GM23338 (cell line): ENCODE measurements around the gene ERC2.

ENCODE experiments used
- CREB1 ChIP-seq: fragments of 250-450 bp; sonication (Bioruptor Pico); IDR thresholded peaks from 2 replicates; pipeline ENCODE4 v1.5.0; 2020; ENCODE audit warnings: low read depth, mild to moderate bottlenecking, moderate library complexity
- CTCF ChIP-seq, 2 experiments: fragments of 200-600 bp in 1 of 2; sonication (generic) in 1 of 2; conservative IDR thresholded peaks; 2 replicates each; pipeline versions ENCODE4 v1.5.1 to v1.6.1; 2016 to 2017; ENCODE audit warnings: antibody characterized with exemption in 2 of 2, low read depth in 2 of 2, mild to moderate bottlenecking in 2 of 2, moderate library complexity in 1 of 2
- ETS1 ChIP-seq: IDR thresholded peaks from 2 replicates; pipeline ENCODE4 v1.6.1; 2016; ENCODE audit warnings: antibody characterized with exemption
- EZH2 ChIP-seq: fragments of 200-600 bp; sonication (generic); IDR thresholded peaks from one replicate; pipeline ENCODE4 v1.8.0; 2017; ENCODE audit warnings: antibody characterized with exemption, mild to moderate bottlenecking, low read depth; ENCODE audit not compliant: unreplicated experiment
- EZH2phosphoT487 ChIP-seq: fragments of 200-600 bp; sonication (generic); IDR thresholded peaks from one replicate; pipeline ENCODE4 v1.8.1; 2018; ENCODE audit warnings: antibody characterized with exemption; ENCODE audit not compliant: unreplicated experiment
- JUNB ChIP-seq: IDR thresholded peaks from one replicate; pipeline ENCODE4 v1.6.1; 2016; ENCODE audit warnings: antibody characterized with exemption; ENCODE audit not compliant: unreplicated experiment
- NANOG ChIP-seq: IDR thresholded peaks from 2 replicates; pipeline ENCODE4 v1.6.1; 2016; ENCODE audit warnings: antibody characterized with exemption, borderline replicate concordance
- POLR2AphosphoS5 ChIP-seq: IDR thresholded peaks from 2 replicates; pipeline ENCODE4 v1.6.1; 2016; ENCODE audit warnings: antibody characterized with exemption, low read depth
- REST ChIP-seq: IDR thresholded peaks from one replicate; pipeline ENCODE4 v1.6.1; 2018; ENCODE audit warnings: antibody characterized with exemption; ENCODE audit not compliant: unreplicated experiment
- STAT1 ChIP-seq: IDR thresholded peaks from one replicate; pipeline ENCODE4 v1.6.1; 2016; ENCODE audit warnings: antibody characterized with exemption; ENCODE audit not compliant: unreplicated experiment
- ZNF114 ChIP-seq: fragments of 250-450 bp; sonication (Bioruptor Pico); IDR thresholded peaks from 2 replicates; pipeline ENCODE4 v1.5.0; 2020; ENCODE audit warnings: mild to moderate bottlenecking, moderate library complexity
- ZNF331 ChIP-seq: fragments of 250-450 bp; sonication (Bioruptor Pico); IDR thresholded peaks from 2 replicates; pipeline ENCODE4 v1.5.0; 2020; ENCODE audit warnings: low read depth, mild to moderate bottlenecking, moderate library complexity
- ZNF462 ChIP-seq: fragments of 250-450 bp; sonication (Bioruptor Pico); IDR thresholded peaks from 2 replicates; pipeline ENCODE4 v1.5.0; 2020; ENCODE audit warnings: mild to moderate bottlenecking, moderate library complexity

GRCh38 chr3:56001991-56002390 is 466.3 kb downstream of the ERC2 start:
- TF ChIP-seq EZH2 (no peak), CTCF (conservative IDR thresholded peaks at IDR 0.05; ENCODE audit: low read depth in 2 of 2) (no peak), ETS1 (no peak), POLR2AphosphoS5 (no peak), EZH2phosphoT487 (no peak), JUNB (no peak), ZNF462 (CRISPR knock-in tag) (no peak), REST (no peak), NANOG (no peak), ZNF114 (CRISPR knock-in tag) (no peak), CREB1 (CRISPR knock-in tag) (no peak), STAT1 (no peak), ZNF331 (CRISPR knock-in tag) (no peak)
